GM21423 (cell line): ENCODE results near the gene ADD1.
A peak's percentile ranks its signal among the peaks of the same experiment; 100 is the strongest.

Source experiments
- ATAC-seq: cut with Tn5 transposase; IDR thresholded peaks from one replicate; pipeline ENCODE4 v1.9.1; 2021; ENCODE audit warnings: mild to moderate bottlenecking, moderate library complexity; ENCODE audit not compliant: unreplicated experiment

ADD1 gene

DNA sequence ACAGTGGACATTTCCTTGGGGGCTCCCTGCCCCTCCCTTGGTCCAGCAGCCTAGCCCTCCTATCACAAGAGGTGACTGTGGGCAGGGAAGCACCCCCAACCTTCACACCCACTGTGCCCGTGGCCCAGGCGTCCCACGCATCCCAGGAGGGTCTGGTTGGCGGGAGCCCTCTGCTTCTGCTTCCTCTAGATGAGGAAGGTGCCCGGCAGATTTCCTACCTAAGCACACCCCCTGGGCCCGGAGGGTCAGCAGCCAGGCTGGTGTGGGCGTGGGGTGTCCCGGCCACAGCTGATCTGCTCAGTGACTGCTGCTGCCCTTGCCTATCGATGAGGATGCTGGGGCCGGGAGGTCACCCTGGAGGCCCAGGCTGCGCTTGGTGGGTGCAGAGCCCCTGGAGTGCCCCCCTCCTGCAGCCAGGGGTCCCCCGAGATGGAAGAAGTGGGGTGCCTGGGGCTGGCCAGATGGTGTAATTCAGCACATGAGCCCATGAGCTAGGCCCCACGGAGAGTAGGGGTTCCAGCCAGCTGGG lies 38.6 kb upstream of the ADD1 start:
- no peak for ATAC-seq

DNA sequence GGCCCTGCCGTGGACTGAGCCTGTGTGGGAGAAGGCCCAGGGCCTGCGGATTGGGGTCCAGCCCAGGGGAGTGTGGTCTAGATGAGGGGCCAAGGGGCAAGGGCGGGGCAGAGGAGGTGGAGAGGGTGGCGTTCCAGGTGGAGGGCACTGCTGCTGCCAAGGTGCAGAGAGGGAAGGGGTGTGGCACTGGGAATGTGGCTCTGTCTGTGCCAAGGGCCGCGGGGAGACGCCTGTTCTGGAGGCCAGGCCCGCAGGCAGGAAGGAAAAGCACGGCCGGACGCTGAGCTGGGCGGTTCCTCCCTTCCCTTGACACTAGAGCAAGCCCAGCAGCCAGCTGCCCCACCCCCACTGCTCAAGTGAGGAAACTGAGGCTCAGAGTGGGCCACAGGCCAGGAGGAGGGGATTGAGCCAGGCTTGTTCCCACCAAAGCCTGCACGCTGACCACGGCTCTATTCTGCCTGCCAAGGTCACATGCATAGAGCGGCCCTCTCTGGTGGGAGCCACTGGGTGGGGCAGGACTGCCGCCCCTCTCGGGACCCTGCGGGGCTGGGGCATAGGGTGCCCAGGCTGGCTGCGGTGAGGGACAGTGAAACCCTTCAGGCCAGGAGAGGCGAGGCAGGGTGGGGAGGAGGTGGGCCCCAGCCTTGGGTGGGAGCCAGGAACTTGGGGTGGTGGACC lies 37.8 kb upstream of the ADD1 start:
- no peak for ATAC-seq

DNA sequence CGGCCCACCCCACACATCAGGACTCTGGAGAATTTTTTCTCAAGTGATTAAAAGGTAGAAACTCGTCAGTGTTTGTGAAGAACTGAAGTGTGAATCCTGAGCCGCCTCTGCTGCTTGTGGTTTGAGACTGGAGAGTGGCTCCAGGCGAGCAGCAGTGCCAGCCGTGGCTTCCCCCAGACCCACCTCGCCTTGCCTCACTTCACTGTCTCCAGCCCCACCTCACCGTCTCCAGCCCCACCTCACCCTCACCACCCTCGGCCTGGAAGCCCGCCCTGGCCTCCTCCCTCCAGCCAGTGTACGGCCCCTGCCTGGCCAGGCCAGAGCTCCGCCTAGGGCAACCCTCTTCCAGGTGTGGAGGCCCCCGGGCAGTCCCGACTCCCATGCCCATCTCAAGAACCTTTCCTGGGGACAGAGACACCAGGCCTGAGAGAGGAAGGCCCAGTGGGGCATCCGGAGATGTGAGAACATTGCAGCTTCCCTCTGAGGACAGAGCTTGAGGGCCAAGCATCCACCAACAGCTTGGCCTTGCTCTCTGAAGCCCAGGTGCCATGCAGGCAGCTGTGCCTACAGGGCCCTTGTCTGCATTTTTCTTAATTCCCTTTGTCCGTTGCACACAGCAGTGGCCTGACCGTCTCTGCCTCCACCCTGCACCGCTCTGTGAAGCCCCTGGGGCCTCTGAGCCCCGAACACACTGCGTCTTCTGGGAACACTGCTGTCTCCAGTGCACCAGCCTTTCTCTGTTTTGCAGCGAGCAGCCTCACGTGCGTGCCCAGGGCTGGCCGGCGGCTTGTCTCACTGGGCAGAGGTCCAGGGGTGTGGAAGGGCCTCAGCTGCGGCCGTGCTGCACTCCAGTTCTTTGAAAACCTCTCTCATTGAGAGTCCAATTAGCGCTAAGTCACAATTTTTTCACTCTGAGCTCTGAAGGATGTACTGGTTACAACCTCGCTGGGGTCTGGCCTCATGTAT lies 37.0 kb upstream of the ADD1 start:
- no peak for ATAC-seq

DNA sequence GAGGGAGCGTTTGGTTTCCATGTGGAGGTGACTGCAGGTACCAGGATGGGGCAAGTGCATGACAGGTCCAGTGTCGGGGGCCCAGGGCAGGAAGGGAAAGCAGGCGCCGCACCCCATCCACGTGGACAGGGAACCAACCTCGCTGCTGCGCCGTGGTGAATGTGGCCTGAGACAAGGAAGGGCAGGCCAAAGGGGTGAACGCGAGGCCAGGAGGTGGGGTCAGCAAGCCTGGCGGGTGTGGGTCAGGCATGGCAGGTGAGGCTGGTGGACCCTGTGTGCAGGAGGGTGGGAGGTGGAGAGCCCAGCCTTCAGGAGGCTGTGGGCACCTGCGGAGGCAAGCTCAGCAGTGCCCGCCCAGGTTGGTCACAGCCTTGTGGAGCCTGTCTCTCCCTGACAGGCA lies 36.1 kb upstream of the ADD1 start:
- no peak for ATAC-seq

DNA sequence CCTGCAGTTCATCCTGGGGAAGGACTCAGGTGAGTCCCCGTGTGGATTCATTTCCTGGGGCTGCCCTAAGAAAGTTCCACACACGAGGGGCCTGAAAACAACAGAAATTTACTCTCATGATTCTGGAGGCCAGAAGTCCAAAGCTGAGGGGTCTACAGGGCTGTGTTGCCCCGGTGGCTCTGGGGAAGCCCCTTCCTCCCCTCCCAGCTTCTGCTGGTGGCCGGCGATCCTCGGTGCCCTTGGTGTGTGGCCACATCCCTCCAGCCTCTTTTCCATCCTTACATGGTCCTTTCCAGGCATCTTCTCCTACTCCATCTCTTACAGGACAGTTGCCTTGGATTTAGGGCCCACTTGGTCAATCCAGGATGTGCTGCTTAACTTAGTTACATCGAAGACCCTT lies 35.6 kb upstream of the ADD1 start:
- ATAC-seq = no peak

DNA sequence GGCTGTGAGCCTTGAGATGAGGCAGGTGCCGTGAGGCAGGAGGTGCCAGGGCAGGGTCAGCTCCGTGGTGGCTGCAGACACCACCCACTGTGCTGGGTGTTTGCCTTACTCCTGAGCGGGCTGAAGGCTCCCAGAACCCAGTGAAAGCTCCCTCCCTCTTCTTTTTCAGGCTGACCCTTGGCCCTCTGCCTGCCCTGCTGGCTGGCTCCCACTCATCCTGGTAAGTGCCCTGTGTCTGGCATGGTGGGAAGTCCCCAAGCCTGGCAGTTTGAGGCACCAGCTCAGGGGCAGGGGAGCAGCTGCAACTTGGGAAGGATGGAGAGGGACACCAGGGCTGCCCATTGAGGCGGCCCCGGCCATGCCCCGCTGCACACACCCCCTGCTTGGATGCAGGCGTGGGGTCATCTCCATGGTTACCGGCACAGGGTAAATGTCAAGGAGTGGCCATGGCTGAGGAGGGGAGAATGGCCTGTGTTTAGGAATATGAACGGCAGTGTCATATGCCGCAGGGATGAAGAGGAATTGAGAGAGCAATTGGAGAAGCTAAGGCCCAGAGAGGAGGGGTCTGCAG lies 33.9 kb upstream of the ADD1 start:
- ATAC-seq = no peak

DNA sequence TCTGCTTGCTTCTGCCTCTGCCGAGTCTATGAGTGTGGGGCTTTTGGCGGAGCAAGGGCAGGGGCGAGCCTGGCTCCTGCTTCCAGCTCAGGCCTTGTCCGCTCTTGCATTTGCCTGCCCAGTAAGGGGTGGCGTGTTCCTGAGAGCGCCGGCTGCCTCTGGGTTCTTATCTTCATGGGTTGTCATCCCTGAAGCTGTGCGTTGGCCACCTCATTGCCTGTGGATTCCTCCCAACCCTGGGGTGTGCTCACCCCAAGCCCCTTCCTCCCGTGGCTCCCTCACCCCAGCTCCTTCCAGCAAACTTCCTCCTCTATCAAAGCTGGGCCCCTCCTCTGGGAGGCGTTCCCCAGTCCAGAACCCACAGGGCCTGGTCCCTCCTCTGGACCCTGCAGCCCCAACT lies 33.3 kb upstream of the ADD1 start:
- no peak for ATAC-seq

DNA sequence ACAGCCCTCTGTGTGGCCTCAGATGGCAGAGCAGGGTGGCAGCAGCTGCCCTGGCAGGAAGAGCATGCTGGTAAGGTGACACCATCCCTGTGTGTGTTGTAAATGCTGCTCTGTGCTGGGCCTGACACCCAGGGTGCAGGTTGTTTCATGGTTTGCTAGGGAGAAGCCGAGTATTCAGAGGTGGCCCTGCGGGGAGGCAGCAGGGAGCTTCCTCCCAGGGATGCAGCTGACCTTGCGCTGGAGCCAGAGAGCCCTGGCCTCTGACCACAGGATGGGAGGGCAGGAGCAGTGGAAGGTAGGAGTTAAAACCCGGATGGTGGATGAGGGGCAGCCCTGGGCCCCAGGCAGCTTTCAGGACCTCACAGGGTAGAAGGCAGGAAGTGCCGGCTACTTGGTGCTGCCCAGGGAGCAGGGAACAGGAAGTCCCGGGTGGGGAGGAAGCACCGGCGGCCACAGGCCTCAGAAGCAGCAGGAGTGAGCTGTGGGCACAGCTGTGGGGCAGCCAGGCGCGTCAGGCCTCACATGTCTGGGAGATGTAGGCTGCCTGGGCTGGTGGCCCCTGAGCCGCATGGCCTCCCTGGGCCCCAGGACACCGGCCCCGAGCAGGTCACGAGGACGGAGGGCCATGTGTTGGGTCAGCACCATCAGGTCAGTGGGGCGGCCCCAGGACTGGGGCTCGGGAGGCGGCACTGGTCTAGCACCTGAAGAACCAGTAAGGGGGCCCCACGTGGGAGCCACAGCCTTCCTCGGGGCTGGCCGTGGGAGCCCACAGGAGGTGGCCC lies 31.6 kb upstream of the ADD1 start:
- peak; percentile 75 for ATAC-seq

DNA sequence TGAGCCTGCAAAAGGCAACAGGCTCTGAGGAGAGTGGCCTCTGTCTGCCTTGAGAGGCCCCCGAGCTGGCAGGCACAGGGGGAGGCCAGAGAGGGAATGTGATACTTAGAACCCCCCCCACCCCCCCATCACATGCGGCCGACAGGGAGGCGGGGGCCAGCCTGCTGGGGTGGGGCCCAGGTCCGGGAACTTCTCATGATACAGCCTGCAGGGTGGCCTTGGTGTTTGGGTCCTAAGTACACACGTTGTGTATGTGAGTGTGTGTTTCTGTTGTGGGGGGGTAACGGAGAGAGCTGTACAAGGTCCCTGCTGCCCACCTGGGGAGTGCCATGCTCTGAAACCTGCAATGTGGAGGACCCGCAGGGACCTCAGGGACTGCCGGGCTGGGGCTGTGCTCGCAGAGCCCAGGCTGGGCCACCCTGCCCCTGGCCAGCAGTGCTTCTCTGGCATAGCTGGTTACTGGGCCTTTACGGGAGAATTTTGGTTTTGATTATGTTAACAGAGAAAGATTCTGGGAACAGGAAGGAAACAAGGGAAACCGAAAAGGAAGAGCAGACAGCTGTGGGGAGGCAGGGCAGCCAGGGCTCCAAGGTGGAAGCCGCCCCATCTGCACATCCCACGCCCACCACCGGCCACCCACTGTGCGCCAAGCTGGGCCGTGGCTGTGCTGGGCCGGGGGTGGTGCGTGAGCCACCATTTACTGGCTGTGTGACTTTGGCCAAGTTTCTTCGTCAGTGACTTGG lies 30.9 kb upstream of the ADD1 start:
- no peak for ATAC-seq

DNA sequence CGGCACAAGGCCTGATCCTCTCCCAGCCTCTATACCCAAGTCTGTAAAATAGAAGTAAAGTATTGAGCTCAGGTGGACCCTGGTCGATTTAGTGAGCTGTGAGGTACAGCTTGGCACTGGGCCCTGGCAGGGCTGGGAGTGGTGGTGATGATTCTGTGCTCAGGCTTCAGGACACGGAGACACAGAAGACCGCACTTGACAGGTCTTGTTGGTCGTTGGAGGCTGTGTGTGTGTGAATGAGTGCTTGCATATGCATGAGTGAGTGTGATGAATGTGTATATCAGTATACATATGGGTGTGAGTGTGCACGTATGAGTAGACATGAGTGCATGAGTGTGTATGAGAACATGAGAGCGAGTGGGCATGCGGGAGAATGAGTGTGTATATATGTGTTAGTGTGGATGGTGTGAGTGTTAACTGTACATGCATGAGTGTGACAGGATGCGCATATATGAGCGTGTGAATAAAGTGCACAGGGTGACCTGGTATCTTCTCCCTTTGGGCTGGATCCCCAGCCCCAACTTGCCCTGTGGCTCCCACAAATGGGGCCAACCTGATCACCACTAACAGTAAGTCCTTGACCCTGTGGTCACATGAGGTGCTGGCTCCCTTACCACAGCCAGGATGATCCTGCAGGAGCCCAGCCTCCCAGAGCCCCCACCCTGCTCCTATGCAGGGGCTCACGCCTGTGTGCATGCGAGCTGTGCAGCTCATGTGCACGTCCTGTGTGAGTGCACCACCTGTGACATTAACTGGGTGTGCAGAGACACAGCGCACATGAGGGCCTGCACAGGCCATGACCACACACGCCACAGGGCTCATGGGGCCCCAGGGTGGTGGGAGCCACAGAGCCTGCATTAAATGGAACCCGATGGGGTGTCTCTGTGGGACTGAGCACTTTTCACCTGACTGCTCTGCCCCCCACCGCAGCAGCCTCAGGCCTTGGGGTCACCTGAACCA lies 29.9 kb upstream of the ADD1 start:
- no peak for ATAC-seq

DNA sequence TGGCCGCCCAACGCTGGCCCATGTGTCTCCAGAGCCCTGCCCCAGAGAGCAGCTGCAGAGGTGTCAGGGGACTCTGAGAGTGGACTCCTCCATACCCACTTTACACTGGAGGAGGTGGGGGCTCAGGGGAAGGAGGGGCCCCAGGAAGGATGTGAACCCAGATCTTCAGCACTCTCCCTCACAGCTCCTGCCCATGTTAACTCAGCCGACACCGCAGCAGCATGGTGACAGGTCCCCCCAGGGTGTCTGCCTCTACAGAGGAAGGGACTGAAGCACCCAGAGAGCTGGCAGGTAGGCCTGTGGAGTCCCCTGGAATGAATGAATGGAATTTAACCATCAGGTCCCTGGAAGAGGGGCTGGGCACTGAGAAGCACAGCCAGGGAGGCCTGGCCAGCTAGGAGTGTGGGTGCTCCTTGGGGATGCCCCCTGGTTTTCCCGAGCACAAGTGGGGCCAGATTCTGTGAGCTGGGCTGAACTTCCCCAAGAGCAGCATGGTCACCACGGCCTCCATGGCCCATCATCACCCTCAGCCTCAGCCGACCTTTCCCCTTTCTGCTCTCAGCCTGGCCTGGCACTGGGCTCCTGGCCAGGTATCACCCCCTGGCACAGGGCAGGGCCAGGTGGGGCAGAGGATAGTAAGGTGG lies 28.9 kb upstream of the ADD1 start:
- ATAC-seq = no peak

DNA sequence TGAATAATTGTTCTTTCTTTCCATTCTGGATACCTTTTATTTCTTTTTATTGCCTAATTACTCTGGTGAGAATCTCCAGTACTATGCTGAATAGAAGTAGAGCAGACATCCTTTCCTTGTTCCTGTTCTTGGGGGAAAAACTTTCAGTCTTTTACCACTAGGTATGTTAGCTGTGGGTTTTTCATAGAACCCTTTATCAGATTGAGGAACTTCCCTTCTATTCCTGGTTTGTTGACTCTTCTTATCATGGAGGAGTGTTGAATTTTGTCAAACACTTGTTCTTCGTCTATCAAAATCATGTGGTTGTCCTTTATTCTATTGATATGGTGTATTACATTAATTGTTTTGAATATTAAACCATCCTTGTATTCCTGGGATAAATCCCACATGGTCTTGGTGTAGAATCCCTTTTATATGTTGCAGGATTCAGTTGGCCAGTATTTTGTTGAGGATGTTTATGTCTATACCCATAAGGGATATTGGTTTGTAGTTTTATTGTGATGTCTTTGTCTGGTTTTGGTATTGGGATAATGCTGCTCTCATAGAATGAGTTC lies 27.2 kb upstream of the ADD1 start:
- ATAC-seq = no peak

DNA sequence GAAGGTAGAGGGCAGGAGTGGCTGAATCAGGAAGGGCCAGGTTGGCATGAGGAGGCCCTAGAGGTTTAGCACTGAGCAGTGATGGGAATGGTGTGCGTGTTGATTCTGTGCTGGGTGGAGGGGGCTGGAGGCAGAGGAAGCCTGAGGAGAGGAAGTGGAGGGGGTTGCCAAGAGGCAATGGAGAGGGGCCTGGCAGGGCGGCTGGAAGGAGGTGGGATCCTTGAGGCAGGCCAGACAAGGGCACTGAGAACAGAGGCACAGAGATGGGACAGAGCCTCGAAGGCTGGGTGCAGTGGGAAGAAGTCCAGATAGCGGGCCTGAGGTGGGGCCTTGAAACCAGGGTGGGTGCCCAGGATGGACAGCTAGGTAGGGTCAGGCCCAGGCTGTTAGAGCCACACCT lies 26.5 kb upstream of the ADD1 start:
- ATAC-seq = no peak

DNA sequence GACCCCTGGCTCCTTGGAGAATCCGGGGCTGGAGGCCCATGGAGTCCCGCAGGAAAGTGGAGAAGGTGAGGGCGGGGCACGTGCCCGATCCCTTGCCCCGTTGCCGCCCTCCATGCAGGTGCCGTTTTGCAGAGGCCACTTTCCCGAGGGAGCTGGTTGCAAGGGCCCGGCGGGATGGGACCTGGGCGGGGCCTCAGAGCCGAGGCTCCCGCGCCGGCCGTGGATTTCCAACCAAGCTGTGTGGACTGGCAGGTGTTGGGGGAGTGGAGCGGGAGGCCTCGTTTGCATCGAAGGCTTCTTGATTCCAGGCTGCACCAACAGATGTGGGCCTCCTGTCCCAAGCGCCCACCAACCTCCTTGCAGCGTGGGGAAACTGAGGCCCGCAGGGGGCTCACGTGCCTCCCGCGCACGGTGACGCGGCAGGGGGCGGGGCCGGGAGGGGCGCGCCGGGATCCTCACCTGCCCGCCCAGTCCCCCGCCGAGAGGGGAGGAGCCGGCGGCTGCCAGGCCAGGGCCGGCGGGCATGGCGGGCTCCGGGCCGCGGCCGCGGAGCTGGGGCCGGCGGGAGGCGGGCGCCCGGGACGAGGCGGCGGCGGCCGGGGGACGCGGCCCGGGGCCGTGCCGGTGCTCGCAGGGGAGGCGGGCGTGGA lies 25.8 kb upstream of the ADD1 start:
- no peak for ATAC-seq

DNA sequence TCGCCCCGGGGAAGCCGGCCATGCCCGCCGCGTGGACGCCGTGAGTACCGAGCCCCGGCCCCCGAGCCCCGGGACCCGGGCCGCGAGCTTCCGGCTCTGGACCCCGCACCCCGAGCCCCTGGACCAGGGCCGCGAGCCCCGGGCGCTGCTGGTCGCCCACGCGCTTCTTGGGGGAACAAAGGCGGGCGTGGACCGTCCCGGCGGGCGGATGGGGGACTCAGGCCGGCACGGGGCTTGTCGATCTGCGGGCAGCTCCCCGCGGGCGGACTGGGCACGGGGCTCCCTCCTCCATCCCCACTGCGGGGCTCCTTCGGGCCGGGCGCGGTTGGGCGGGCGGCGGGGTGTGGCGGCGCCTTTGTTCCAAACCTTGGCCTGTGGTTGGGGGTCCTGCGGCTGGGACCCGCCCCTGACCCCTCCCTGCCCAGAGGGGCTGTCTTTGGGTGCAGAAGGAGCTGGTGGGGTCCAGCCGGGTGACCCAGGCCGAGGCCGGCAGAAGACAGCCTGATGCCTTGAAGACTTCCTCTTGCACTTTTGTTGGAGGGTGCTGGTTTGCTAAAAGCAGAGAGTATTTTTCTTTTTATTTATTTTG lies 25.2 kb upstream of the ADD1 start:
- no peak for ATAC-seq

DNA sequence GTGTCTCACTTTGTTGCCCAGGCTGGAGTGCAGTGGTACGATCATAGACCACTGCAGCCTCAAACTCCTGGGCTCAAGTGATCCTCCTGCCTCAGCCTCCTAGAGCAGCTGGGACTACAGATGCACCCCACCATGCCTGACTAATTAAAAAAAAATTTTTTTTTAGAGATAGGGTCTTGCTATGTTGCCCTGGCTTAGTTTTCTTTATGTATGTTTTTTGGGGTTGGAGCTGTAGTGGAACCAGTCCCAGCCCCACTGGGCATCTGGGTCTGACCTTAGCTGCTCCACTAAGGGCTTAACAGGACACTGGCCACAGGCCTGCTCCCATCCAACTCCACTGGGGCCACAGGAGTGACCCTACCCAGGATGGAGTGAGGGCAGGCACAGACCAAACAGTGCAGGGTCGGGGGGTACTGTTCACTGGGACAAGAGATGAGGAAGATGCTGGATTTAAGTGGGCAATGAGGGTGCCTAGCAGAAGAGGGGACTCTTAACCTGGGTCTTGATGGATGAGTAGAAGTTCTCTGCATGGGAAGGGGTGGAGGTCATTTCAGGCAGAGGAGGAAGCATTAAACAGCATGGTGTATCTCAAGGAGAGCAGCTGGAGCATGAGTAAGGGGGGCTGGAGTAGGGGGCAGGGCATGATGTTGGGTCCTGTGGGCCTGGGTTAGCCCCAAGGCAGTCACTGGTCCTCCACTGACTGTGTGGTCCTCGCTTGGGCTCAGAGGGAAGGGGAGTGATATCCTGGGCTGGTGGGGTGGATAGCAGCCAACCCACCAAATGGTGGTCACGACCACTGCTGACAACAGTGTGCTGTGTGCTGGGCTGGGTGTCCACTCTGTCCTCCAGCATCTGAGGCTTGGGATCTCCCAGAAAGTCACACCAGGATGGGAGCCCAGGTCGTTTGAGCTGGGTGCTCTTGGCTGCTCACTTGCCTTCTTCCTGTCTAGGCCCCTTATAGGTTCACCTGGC lies 24.1 kb upstream of the ADD1 start:
- ATAC-seq = no peak
